Upper lobe of left lung (tissue), 4 donors: ENCODE data around the gene SRP68.

ENCODE experiments used
- CTCF ChIP-seq, 6 experiments: fragments of 450-650 bp in 4 of 6; fragments of 200-600 bp in 2 of 6; sonication (generic) in 2 of 6; IDR thresholded peaks; one replicate each; pipeline ENCODE4 v1.5.1; 2016 to 2019; ENCODE audit warnings: antibody characterized with exemption in 6 of 6
- POLR2A ChIP-seq, 4 donors: fragments of 450-650 bp; IDR thresholded peaks; one replicate each; pipeline ENCODE4 v1.5.1; 2016 to 2017; ENCODE audit warnings: antibody characterized with exemption in 4 of 4, mild to moderate bottlenecking in 2 of 4
- POLR2AphosphoS5 ChIP-seq, 2 donors: sonication (generic); formaldehyde crosslinking; IDR thresholded peaks; one replicate each; pipeline ENCODE4 v1.5.1; 2017; ENCODE audit warnings: antibody characterized with exemption in 2 of 2

GRCh38 chr17:76078860-76079534, 6.7 kb upstream of the SRP68 start, which contains the start of gene ZACN:
- TF ChIP-seq POLR2AphosphoS5 (IDR thresholded peaks at IDR 0.05) (no peak), CTCF (IDR thresholded peaks at IDR 0.05) (no peak), POLR2A (IDR thresholded peaks at IDR 0.05) (peak in 1 of 4 donors; percentile 5)
